ENCODE results near the gene CD14. TPM values are rescaled to one million over a fixed set of nuclear protein-coding genes. Genes with fewer than 3 reads are reported as not detected.
"Not testable (repeated sequence)": the region's sequence is repeated elsewhere in the genome, so short reads cannot be mapped to it uniquely, and the experiment has no call there.

CD14 gene
- total RNA-seq, 1 donor from 2014 or later: 26.2 TPM

GRCh38 chr5:140609126-140609525, 23.8 kb downstream of the CD14 start:
- H3K36me3 ChIP-seq: no peaks in the 10 kb centered on the region
- peaks cover 13% of the 10 kb centered on the region for H3K4me1 ChIP-seq
- H3K27ac ChIP-seq (replicated peaks): peak overlapping the region; percentile 54
- intact Hi-C loops (cut with micrococcal nuclease): no loop called here
- no peaks in the 10 kb centered on the region for H3K9me3 ChIP-seq (replicated peaks)
- peak; percentile 25 for DNase-seq
- H3K4me3 ChIP-seq: no peak overlapping the region
- no peaks in the 10 kb centered on the region for H3K27me3 ChIP-seq (ENCODE audit: low read depth)
- TF ChIP-seq, protein P1, sequence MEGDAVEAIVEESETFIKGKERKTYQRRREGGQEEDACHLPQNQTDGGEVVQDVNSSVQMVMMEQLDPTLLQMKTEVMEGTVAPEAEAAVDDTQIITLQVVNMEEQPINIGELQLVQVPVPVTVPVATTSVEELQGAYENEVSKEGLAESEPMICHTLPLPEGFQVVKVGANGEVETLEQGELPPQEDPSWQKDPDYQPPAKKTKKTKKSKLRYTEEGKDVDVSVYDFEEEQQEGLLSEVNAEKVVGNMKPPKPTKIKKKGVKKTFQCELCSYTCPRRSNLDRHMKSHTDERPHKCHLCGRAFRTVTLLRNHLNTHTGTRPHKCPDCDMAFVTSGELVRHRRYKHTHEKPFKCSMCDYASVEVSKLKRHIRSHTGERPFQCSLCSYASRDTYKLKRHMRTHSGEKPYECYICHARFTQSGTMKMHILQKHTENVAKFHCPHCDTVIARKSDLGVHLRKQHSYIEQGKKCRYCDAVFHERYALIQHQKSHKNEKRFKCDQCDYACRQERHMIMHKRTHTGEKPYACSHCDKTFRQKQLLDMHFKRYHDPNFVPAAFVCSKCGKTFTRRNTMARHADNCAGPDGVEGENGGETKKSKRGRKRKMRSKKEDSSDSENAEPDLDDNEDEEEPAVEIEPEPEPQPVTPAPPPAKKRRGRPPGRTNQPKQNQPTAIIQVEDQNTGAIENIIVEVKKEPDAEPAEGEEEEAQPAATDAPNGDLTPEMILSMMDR (IDR thresholded peaks at IDR 0.05; ENCODE audit: borderline replicate concordance): no peak

GRCh38 chr5:140608722-140609121, 24.3 kb downstream of the CD14 start:
- Histone ChIP-seq H3K27me3 (ENCODE audit: low read depth) (no peaks in the 10 kb centered on the region), H3K27ac (replicated peaks) (peak overlapping the region; percentile 54), H3K9me3 (replicated peaks) (no peaks in the 10 kb centered on the region), H3K36me3 (no peaks in the 10 kb centered on the region), H3K4me1 (peaks cover 13% of the 10 kb centered on the region), H3K4me3 (no peak overlapping the region)
- DNase-seq: no peak
- TF ChIP-seq, protein P1 (IDR thresholded peaks at IDR 0.05; ENCODE audit: borderline replicate concordance): no peak
- intact Hi-C loops (cut with micrococcal nuclease): no loop called here

DNA sequence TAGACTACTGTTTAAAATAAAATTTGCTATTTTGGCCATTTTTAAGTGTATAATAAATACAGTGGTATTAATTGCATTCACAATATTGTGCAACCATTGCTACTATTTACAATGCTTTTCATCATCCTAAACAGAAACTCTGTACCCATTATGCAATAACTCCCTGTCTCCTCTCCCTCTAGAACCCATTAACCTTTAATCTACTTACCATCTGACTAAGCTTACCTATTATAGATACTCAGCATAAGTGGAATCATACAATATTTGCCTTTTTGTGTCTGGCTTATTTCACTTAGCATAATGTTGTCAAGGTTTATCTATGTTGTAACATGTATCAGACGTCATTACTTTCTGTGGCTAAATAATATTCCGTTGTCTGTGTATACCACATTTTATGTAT, 25.9 kb downstream of the CD14 start:
- H3K9me3 ChIP-seq (replicated peaks): no peaks in the 10 kb centered on the region
- no peaks in the 10 kb centered on the region for H3K36me3 ChIP-seq
- H3K27ac ChIP-seq (replicated peaks): no peak overlapping the region
- H3K27me3 ChIP-seq (ENCODE audit: low read depth): no peaks in the 10 kb centered on the region
- H3K4me3 ChIP-seq: no peak overlapping the region
- DNase-seq: no peak
- H3K4me1 ChIP-seq: peaks cover 13% of the 10 kb centered on the region
- TF ChIP-seq, protein P1 (IDR thresholded peaks at IDR 0.05; ENCODE audit: borderline replicate concordance): no peak
- intact Hi-C loops (cut with micrococcal nuclease): no loop called here

- TF ChIP-seq, protein P1 (IDR thresholded peaks at IDR 0.05; ENCODE audit: borderline replicate concordance): no peak
- intact Hi-C loops (cut with micrococcal nuclease): no loop called here
- H3K27me3 ChIP-seq (ENCODE audit: low read depth): no peaks in the 10 kb centered on the region
- no peak overlapping the region for H3K4me3 ChIP-seq
- peaks cover 6% of the 10 kb centered on the region for H3K4me1 ChIP-seq
- no peak overlapping the region for H3K27ac ChIP-seq (replicated peaks)
- no peaks in the 10 kb centered on the region for H3K9me3 ChIP-seq (replicated peaks)
- no peak for DNase-seq
- H3K36me3 ChIP-seq: no peaks in the 10 kb centered on the region
Observed at GRCh38 chr5:140605879-140606278, 27.1 kb downstream of the CD14 start.

DNA sequence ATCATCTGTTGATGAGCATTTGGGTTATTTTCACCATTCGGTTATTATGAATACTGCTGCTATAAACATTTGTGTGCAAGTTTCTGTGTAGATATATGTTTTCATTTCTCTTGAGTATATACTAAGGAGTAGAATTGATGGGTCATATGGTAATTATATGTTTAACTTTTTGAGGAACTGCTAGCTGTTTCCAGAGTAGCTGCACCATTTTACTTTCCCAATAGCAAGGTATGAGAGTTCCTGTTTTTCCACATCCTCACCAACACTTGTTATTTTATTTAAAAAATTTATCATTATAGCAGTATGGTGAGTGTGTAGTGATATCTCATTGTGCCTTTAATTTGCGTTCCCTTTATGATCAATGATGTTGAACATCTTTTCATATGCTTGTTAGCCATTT, 29.2 kb downstream of the CD14 start:
- intact Hi-C loops (cut with micrococcal nuclease): no loop called here
- Histone ChIP-seq H3K36me3 (no peaks in the 10 kb centered on the region), H3K4me1 (peaks cover 1% of the 10 kb centered on the region), H3K4me3 (no peak overlapping the region), H3K9me3 (replicated peaks) (no peaks in the 10 kb centered on the region), H3K27me3 (ENCODE audit: low read depth) (no peaks in the 10 kb centered on the region), H3K27ac (replicated peaks) (no peak overlapping the region)
- DNase-seq: no peak
- TF ChIP-seq, protein P1 (IDR thresholded peaks at IDR 0.05; ENCODE audit: borderline replicate concordance): no peak

GRCh38 chr5:140603446-140603698, 29.6 kb downstream of the CD14 start:
- H3K27me3 ChIP-seq (ENCODE audit: low read depth); H3K27ac ChIP-seq (replicated peaks); H3K9me3 ChIP-seq (replicated peaks); intact Hi-C loops (cut with micrococcal nuclease); H3K4me3 ChIP-seq; H3K36me3 ChIP-seq; H3K4me1 ChIP-seq; DNase-seq: not testable (repeated sequence)

All from left ventricle myocardium inferior (tissue), 1 donor.